ENCODE measurements around the gene AP2B1.
A peak's percentile ranks its signal among the peaks of the same experiment; 100 is the strongest.
"Not testable (repeated sequence)": the region's sequence is repeated elsewhere in the genome, so short reads cannot be mapped to it uniquely, and the experiment has no call there.

AP2B1 gene

GRCh38 chr17:35596072-35596471 lies 8.9 kb downstream of the AP2B1 start:
- no peak for TF ChIP-seq ZFX (IDR thresholded peaks at IDR 0.05; ENCODE audit: borderline replicate concordance)
- TF ChIP-seq CTCF (IDR thresholded peaks at IDR 0.05) = no peak
- no peak overlapping the region for H3K27ac ChIP-seq

GRCh38 chr17:35596530-35597233 lies 9.6 kb downstream of the AP2B1 start:
- no peak for TF ChIP-seq ZFX (IDR thresholded peaks at IDR 0.05; ENCODE audit: borderline replicate concordance)
- TF ChIP-seq CTCF (IDR thresholded peaks at IDR 0.05) = peak; percentile 35
- no peak overlapping the region for H3K27ac ChIP-seq

GRCh38 chr17:35597604-35598003 lies 10.5 kb downstream of the AP2B1 start:
- TF ChIP-seq CTCF (IDR thresholded peaks at IDR 0.05) = no peak
- TF ChIP-seq ZFX (IDR thresholded peaks at IDR 0.05; ENCODE audit: borderline replicate concordance) = no peak
- no peak overlapping the region for H3K27ac ChIP-seq

GRCh38 chr17:35603674-35604073 lies 16.6 kb downstream of the AP2B1 start:
- H3K27ac ChIP-seq = no peak overlapping the region
- TF ChIP-seq ZFX (IDR thresholded peaks at IDR 0.05; ENCODE audit: borderline replicate concordance) (no peak), CTCF (IDR thresholded peaks at IDR 0.05) (no peak)

GRCh38 chr17:35605678-35606077 lies 18.6 kb downstream of the AP2B1 start:
- no peak overlapping the region for H3K27ac ChIP-seq
- TF ChIP-seq ZFX (IDR thresholded peaks at IDR 0.05; ENCODE audit: borderline replicate concordance) = no peak
- TF ChIP-seq CTCF (IDR thresholded peaks at IDR 0.05) = no peak

GRCh38 chr17:35607239-35607847 lies 20.2 kb downstream of the AP2B1 start:
- no peak overlapping the region for H3K27ac ChIP-seq
- TF ChIP-seq ZFX (IDR thresholded peaks at IDR 0.05; ENCODE audit: borderline replicate concordance) (no peak), CTCF (IDR thresholded peaks at IDR 0.05) (no peak)

GRCh38 chr17:35609831-35610230 lies 22.7 kb downstream of the AP2B1 start:
- no peak overlapping the region for H3K27ac ChIP-seq
- TF ChIP-seq ZFX (IDR thresholded peaks at IDR 0.05; ENCODE audit: borderline replicate concordance) = no peak
- no peak for TF ChIP-seq CTCF (IDR thresholded peaks at IDR 0.05)

- not testable (repeated sequence) for H3K27ac ChIP-seq
Observed at GRCh38 chr17:35610746-35611145, 23.6 kb downstream of the AP2B1 start.
